Stomach (tissue), 9 donors: Measurements from ENCODE around the gene GATM. TPM values are rescaled to one million over a fixed set of nuclear protein-coding genes. Genes with fewer than 3 reads are reported as not detected.

Experiments
- DNase-seq, 2 donors: peaks; one replicate each; pipeline versions ENCODE4 v3.0.0 to v3.0.0-alpha.2; 2013 to 2019
- H3K27ac ChIP-seq, 5 donors: fragments of 200-600 bp in 4 of 5; sonication (generic) in 4 of 5; one replicate each; pipeline ENCODE4 v1.5.1; 2013 to 2019; ENCODE audit warnings: mild to moderate bottlenecking in 1 of 5, moderate library complexity in 1 of 5
- H3K27me3 ChIP-seq, 3 donors: fragments of 200-600 bp; sonication (generic); one replicate each; pipeline ENCODE4 v1.5.1; 2017 to 2019; ENCODE audit warnings: mixed run types in 1 of 3
- H3K36me3 ChIP-seq, 4 donors: fragments of 200-600 bp; sonication (generic); 1 replicate in 3 of 4; 2 replicates in 1 of 4; pipeline ENCODE4 v1.5.1; 2016 to 2019
- H3K4me1 ChIP-seq, 4 donors: fragments of 200-600 bp; sonication (generic); one replicate each; pipeline ENCODE4 v1.5.1; 2016 to 2019
- H3K4me3 ChIP-seq, 4 donors: fragments of 200-600 bp; sonication (generic) in 3 of 4; one replicate each; pipeline ENCODE4 v1.5.1; 2016 to 2019; ENCODE audit warnings: mild to moderate bottlenecking in 1 of 4
- H3K9me3 ChIP-seq, 4 donors: fragments of 200-600 bp; sonication (generic); one replicate each; pipeline ENCODE4 v1.5.1; 2016 to 2019
- CTCF ChIP-seq, 7 experiments: fragments of 450-650 bp in 4 of 7; fragments of 200-600 bp in 3 of 7; sonication (generic) in 3 of 7; IDR thresholded peaks; one replicate each; pipeline ENCODE4 v1.5.1; 2016 to 2019; ENCODE audit warnings: antibody characterized with exemption in 7 of 7, control low read depth in 2 of 7, mild to moderate bottlenecking in 1 of 7
- EP300 ChIP-seq: sonication (generic); formaldehyde crosslinking; IDR thresholded peaks from one replicate; pipeline ENCODE4 v1.6.1; 2017; ENCODE audit warnings: antibody characterized with exemption
- POLR2A ChIP-seq, 4 donors: fragments of 450-650 bp; IDR thresholded peaks; one replicate each; pipeline ENCODE4 v1.6.1; 2016; ENCODE audit warnings: antibody characterized with exemption in 4 of 4, control low read depth in 2 of 4, mild to moderate bottlenecking in 1 of 4, moderate library complexity in 1 of 4
- POLR2AphosphoS5 ChIP-seq, 3 donors: sonication (generic); formaldehyde crosslinking; IDR thresholded peaks; one replicate each; pipeline ENCODE4 v1.6.1; 2016; ENCODE audit warnings: antibody characterized with exemption in 3 of 3
- WGBS, 5 donors: extraction: QIAGEN DNeasy Blood & Tissue Kit in 3 of 5; methylation state at CpG; one replicate each; pipeline versions ENCODE4 v1.1.5 to v1.1.7; 2013 to 2018; 5-methylcytosine and 5-hydroxymethylcytosine counted together
- intact Hi-C: fragments of 100-400 bp; cut with DNase I; formaldehyde crosslinking; loops from one replicate; pipeline ENCODE4 v1.15.1; 2023; ENCODE audit warnings: low total_unique reads
- polyA plus RNA-seq, 3 donors: library from polyadenylated mRNA; stranded (reverse); fragments of 200-250 nt; gene quantifications; one replicate each; pipeline ENCODE4 v1.2.3, GENCODE V29; 2013
- total RNA-seq, 5 donors: library from RNA; depleted of rRNA; stranded (reverse); fragments of >200 nt; gene quantifications; one replicate each; pipeline versions ENCODE4 v1.1.0 to v1.2.3, GENCODE V29; 2014 to 2016
- donor health status: healthy with polysubstance abuse.
- donor health status: Bipolar disorder and iron deficiency.
- donor health status: healthy.

The GATM gene
- total and polyA plus RNA-seq, 8 donors = 22.6 to 110 (median 53.1) TPM

GRCh38 chr15:45347033-45347432 lies 31.3 kb downstream of the GATM start:
- Histone ChIP-seq H3K27ac (peak overlapping the region in 1 of 5 donors; percentile 36), H3K4me3 (no peak overlapping the region), H3K36me3 (no peaks in the 10 kb centered on the region), H3K4me1 (peaks cover 16 to 25% (median 19%) of the 10 kb centered on the region in 4 donors), H3K27me3 (peaks cover 0 to 6% (median 0%) of the 10 kb centered on the region in 3 donors), H3K9me3 (no peaks in the 10 kb centered on the region)
- 45 to 72% (median 70%) methylated on average over 4 of the region's 4 CpGs for WGBS, 5 donors
- DNase-seq = no peak
- intact Hi-C loops = no loop called here
- TF ChIP-seq POLR2AphosphoS5 (IDR thresholded peaks at IDR 0.05) (no peak), CTCF (IDR thresholded peaks at IDR 0.05) (no peak), POLR2A (IDR thresholded peaks at IDR 0.05) (no peak), EP300 (no peak)

GRCh38 chr15:45346381-45346780 lies 32.0 kb downstream of the GATM start:
- DNase-seq = no peak
- TF ChIP-seq POLR2A (IDR thresholded peaks at IDR 0.05) = no peak
- TF ChIP-seq CTCF (IDR thresholded peaks at IDR 0.05) = no peak
- TF ChIP-seq POLR2AphosphoS5 (IDR thresholded peaks at IDR 0.05) = no peak
- TF ChIP-seq EP300 = no peak
- H3K4me1 ChIP-seq = peaks cover 16 to 25% (median 19%) of the 10 kb centered on the region in 4 donors
- no peak overlapping the region for H3K4me3 ChIP-seq
- intact Hi-C loops = no loop called here
- no peaks in the 10 kb centered on the region for H3K9me3 ChIP-seq
- H3K27ac ChIP-seq = peak overlapping the region in 1 of 5 donors; percentile 36
- H3K36me3 ChIP-seq = no peaks in the 10 kb centered on the region
- peaks cover 0 to 6% (median 0%) of the 10 kb centered on the region in 3 donors for H3K27me3 ChIP-seq
- 30 to 67% (median 65%) methylated on average over 3 of the region's 3 CpGs for WGBS, 5 donors

- Histone ChIP-seq H3K9me3 (no peaks in the 10 kb centered on the region), H3K4me1 (peaks cover 16 to 28% (median 23%) of the 10 kb centered on the region in 4 donors), H3K27me3 (peaks cover 0 to 2% (median 0%) of the 10 kb centered on the region in 3 donors), H3K27ac (peak overlapping the region in 3 of 5 donors; percentile 15 to 73 (median 21)), H3K36me3 (no peaks in the 10 kb centered on the region), H3K4me3 (no peak overlapping the region)
- no peak for DNase-seq
- no peak for TF ChIP-seq POLR2AphosphoS5 (IDR thresholded peaks at IDR 0.05)
- TF ChIP-seq EP300 = no peak
- TF ChIP-seq CTCF (IDR thresholded peaks at IDR 0.05) = no peak
- TF ChIP-seq POLR2A (IDR thresholded peaks at IDR 0.05) = no peak
- intact Hi-C loops = no loop called here
- WGBS, 5 donors = 30 to 54% (median 45%) methylated on average over 2 of the region's 2 CpGs
Measured at GRCh38 chr15:45343258-45343860, 35.0 kb downstream of the GATM start.

- Histone ChIP-seq H3K4me1 (peaks cover 20 to 38% (median 27%) of the 10 kb centered on the region in 4 donors), H3K9me3 (no peaks in the 10 kb centered on the region), H3K4me3 (no peak overlapping the region), H3K27me3 (no peaks in the 10 kb centered on the region), H3K27ac (no peak overlapping the region), H3K36me3 (no peaks in the 10 kb centered on the region)
- WGBS, 5 donors = 67 to 82% (median 73%) methylated on average over 4 of the region's 4 CpGs
- no peak for DNase-seq
- TF ChIP-seq EP300 (no peak), CTCF (IDR thresholded peaks at IDR 0.05) (no peak), POLR2AphosphoS5 (IDR thresholded peaks at IDR 0.05) (no peak), POLR2A (IDR thresholded peaks at IDR 0.05) (no peak)
- intact Hi-C loops = no loop called here
Measured at GRCh38 chr15:45341790-45342189, 36.6 kb downstream of the GATM start.
